Airway epithelial cell (primary cell): ENCODE measurements around the gene RNF44. TPM values are rescaled to one million over a fixed set of nuclear protein-coding genes. Genes with fewer than 3 reads are reported as not detected.

Experiments
- total RNA-seq: library from RNA; depleted of rRNA; stranded (reverse); fragments of >200 nt; gene quantifications from 2 replicates; pipeline ENCODE4 v1.2.3, GENCODE V29; 2015

The RNF44 gene
- total RNA-seq = 13.0 and 19.1 TPM in 2 replicates

GRCh38 chr5:176536902-176537553, at the start of gene RNF44:
RNF44 (minus strand) TSS chr5:176537402; CDS start chr5:176532472, 4,930 bp downstream.

DNA sequence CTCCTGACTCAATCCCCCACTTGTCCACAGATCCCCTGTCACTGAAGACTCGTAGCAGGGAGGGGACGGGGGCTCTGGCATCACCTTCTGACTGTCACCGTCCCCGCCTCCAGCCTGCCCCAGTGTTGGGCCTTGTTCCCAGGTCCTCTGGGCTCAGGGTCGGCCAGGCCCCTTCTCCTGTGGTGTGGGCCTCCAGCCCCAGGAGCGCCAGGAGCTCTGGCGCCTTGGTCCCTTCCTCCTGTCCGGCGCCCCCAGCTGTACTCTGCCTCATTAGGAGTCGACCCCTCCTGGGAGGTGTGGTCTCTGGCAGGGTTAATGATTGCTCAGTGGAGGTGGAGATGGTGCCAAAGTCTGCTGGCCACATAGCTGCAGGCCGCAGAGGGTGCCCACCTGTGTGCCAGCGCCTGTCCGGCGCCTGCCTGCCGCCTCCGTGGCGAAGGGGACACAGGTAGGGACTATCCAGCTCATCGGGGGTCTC, 11.8 kb upstream of the RNF44 start, which contains the start of gene CDHR2:
CDHR2 (plus strand) TSS at position 376 of the 478 bp plus-strand sequence. CDS start 16,011 bp downstream, outside the sequence.

Other genes starting within 250 kb of the RNF44 start
- gene KIAA1191, start 175.6 kb downstream of the RNF44 start, total RNA-seq = 65.2 and 86.1 TPM in 2 replicates
- gene ARL10, start 171.9 kb downstream of the RNF44 start, total RNA-seq = 3.2 and 5.5 TPM in 2 replicates
- gene NOP16, start 148.8 kb downstream of the RNF44 start, total RNA-seq = 33.4 and 35.3 TPM in 2 replicates
- gene HIGD2A, start 148.7 kb downstream of the RNF44 start, total RNA-seq = 122 and 143 TPM in 2 replicates
- gene CLTB, start 120.9 kb downstream of the RNF44 start, total RNA-seq = 377 and 389 TPM in 2 replicates
- gene FAF2, start 89.0 kb downstream of the RNF44 start, total RNA-seq = 25.2 and 35.5 TPM in 2 replicates
- 0.07 TPM in 1 of 2 replicates, not detected in the other for gene CDHR2, start 11.9 kb upstream of the RNF44 start, total RNA-seq
- gene GPRIN1, start 72.8 kb upstream of the RNF44 start, total RNA-seq = 5.3 and 7.3 TPM in 2 replicates
- gene SNCB, start 93.1 kb upstream of the RNF44 start, total RNA-seq = 0.14 and 1.0 TPM in 2 replicates
- not detected in 2 replicates for gene EIF4E1B, start 93.3 kb upstream of the RNF44 start, total RNA-seq
- gene TSPAN17, start 110.1 kb upstream of the RNF44 start, total RNA-seq = 30.5 and 37.2 TPM in 2 replicates